NCI-H82 treated with DMSO at 0.1 percent for 48 hours (cell line): Measurements from ENCODE around the gene DMAC2.
"Not testable (repeated sequence)": the region's sequence is repeated elsewhere in the genome, so short reads cannot be mapped to it uniquely, and the experiment has no call there.

ENCODE experiments used
- DNase-seq: peaks from one replicate; lab custom pipeline; 2025; ENCODE audit not compliant: unreplicated experiment; lab: John Stamatoyannopoulos, UW

Gene DMAC2

DNA sequence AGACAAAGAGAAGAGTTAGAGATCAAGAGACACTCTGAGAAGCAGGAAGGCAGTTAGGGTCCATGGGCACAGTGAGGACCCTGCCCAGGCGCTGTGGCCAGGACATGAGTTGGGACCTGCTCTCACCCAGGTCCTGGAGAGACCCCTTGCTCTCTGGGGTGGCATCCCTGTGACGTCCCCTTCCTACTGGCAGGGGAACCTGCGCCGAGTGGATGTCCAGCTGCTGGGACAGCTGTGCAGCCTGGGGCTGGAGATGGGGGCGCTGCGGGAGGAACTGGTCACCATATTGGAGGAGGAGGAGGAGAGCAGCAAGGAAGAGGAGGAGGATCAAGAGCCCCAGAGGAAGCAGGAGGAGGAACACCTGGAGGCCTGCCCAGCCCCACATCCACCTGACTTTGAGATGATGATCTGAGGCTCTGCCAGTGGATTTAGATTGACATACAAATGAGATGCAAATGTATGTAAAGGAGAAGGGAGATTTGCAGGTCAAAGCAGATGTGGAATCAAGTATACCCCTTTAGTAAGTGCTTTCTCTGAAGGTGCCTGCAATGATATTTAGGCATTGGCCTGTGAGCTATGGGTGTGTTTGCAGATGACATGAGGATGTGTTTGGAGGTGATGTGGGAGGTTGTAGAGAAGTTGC is 4.2 kb upstream of the DMAC2 start:
- DNase-seq: no peak

DNA sequence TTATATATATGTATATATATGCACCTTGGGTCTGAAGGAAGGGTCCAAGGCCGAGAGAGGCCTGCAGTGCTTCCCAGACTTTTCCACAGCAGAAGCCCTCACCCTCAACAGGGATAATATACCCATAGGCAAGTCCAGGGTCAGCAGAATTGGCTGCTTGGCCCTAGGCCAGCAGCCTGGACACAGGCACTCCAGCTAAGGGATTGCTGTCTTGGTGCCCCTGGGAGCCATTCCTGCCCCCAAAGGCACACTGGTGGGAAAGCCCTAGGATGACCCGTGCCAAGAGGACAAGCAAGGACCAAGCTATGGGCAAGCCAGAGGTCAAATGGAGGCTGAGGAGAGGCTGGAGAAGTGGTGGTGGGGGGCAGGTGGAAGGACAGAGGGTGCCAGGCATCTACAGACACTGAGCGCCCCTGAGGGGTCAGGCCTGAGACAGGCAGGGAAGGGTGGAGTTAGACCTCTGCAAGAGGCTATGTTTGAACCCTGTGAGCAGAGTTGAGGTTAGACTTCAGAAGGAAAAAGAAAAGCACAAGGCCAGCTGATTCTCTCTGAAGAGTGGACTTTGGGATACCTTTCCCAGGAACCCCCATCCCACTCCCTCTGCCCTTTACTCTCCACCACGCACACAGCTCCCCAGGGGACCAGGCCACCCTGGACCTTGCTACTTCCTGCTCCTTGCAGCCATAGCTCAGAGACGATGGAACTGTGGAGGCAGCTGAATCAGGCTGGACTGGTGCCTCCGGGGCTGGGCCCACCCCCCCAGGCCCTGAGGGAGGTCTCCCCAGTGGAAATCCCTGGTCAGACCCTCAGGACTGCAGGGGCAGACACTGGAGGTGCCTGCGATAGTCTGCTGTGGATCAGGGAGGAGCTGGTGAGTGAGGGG is 3.0 kb upstream of the DMAC2 start, which contains the start of gene ERICH4:
ERICH4 (plus strand) TSS at position 684 of the 883 bp plus-strand sequence; CDS start at position 698, 14 bp downstream.
- no peak for DNase-seq

DNA sequence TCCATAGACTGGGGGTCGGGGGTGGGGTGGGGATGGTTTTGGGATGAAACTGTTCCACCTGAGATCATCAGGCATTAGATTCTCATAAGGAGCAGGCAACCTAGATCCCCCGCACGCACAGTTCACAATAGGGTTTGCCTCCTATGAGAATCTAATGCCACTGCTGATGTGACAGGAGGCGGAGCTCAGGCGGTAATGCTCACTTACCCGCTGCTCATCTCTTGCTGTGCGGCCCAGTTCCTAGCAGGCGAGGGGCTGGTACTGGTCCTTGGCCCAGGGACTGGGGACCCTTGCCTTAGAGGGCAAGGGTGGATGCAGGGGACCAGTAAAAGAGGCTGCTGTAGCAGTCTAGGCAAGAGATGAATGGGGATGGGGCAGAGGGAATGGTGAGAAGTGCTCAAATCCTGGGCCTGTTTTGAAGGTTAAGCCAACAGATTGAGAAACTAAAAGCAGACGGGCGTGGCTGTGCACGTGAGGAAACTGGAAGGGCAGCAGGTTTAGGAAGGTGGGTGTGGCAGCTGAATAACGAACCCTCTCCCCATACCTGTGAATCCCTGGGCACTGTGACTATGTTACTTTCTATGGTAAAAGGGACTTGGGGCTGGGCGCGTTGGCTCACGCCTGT is 1.7 kb upstream of the DMAC2 start:
- no peak for DNase-seq

- no peak for DNase-seq
These were observed 1.7 kb downstream of the DMAC2 start for GRCh38 chr19:41437944-41438574.

DNA sequence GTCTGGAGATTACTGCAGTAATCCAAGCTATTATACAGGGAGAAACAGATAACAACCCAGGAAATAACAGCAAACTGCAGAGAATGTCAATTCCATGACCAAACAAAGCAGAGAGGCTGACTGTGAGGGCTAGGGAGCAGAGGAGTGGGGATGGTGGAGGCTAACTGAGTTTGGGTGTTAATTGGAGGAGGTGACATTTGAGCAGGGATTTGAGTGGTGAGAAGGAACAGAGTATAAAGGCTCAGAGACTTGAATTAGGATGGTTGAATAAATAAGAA is 3.1 kb downstream of the DMAC2 start:
- DNase-seq: no peak

DNA sequence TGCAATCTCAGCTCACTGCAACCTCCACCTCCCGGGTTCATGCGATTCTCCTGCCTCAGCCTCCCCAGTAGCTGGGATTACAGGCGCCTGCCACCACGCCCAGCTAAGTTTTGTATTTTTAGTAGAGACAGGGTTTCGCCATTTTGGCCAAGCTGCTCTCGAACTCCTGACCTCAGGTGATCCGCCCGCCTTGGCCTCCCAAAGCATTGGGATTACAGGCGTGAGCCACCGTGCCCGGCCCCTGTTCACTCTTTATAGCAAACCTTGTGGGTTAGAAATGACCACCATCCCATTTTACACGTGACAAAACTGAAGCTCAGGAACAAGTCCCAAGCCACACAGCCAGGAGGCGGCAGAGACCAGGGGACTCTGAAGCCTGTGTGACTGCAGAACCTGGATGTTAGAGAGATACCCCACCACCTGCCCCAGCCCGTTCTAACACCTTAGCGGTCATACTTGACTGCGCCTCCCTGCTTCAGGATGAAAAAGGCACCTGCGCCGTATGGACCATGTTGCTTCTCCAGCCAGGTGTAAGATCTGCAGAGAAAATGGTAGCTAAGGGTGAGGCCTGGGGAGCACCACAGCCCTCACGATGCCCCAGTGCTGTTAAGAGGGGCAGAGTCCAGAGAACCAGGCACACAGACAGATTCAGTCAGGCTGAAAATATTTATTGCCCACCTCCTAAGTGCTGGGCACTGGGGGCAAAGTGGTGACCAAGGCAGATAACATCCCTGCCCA is 3.6 kb downstream of the DMAC2 start:
- no peak for DNase-seq

- DNase-seq: not testable (repeated sequence)
These were observed 4.3 kb downstream of the DMAC2 start for GRCh38 chr19:41435376-41435775.

DNA sequence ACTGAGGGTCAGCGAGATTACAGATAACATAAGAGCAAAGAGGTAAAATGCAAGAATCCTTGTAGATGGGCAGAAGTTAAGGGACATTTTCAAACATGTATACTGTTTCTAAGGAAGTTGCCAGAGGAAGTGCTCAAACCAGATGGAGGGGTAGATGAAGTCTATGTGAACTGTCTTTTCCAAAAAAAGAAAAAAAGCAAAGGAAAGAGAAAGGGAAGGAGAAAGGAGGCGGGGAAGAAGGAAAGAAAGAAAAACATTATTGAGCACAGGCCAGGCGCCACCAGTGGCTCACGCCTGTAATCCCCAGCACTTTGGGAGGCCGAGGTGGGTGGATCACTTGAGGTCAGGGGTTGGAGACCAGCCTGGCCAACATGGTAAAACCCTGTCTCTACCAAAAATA is 5.3 kb downstream of the DMAC2 start:
- DNase-seq: no peak

GRCh38 chr19:41433171-41433570 is 6.5 kb downstream of the DMAC2 start:
- no peak for DNase-seq

GRCh38 chr19:41431426-41432386 is 8.0 kb downstream of the DMAC2 start:
- no peak for DNase-seq

DNA sequence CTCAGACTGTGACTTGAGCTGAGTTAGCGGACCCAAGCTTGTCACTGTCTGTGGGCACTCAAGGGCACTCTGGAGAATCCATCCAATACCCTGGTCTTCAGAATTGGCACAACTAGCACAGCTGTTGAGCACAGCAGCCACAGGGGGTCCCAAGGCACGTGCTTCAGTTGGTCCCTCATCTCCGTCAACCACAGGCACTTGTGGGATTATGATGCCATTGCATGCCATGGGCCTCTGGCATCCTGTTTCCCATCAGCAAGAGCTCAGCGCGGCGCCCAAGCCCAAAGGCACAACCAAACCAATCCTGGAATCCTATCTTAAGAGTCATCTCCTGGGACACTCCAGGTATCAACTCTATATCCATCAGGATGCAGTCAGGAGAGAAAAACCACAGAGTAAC is 8.8 kb downstream of the DMAC2 start:
- no peak for DNase-seq

- no peak for DNase-seq
These were observed 11.2 kb downstream of the DMAC2 start for GRCh38 chr19:41428481-41428859.

GRCh38 chr19:41427647-41428480 is 11.8 kb downstream of the DMAC2 start:
- no peak for DNase-seq

- DNase-seq: no peak
These were observed 12.6 kb downstream of the DMAC2 start, which contains the start of gene B3GNT8 for GRCh38 chr19:41426952-41427646. B3GNT8 (minus strand) TSS chr19:41427374; CDS start chr19:41426778, 596 bp downstream.

- no peak for DNase-seq
These were observed 13.4 kb downstream of the DMAC2 start for GRCh38 chr19:41426116-41426841.

DNA sequence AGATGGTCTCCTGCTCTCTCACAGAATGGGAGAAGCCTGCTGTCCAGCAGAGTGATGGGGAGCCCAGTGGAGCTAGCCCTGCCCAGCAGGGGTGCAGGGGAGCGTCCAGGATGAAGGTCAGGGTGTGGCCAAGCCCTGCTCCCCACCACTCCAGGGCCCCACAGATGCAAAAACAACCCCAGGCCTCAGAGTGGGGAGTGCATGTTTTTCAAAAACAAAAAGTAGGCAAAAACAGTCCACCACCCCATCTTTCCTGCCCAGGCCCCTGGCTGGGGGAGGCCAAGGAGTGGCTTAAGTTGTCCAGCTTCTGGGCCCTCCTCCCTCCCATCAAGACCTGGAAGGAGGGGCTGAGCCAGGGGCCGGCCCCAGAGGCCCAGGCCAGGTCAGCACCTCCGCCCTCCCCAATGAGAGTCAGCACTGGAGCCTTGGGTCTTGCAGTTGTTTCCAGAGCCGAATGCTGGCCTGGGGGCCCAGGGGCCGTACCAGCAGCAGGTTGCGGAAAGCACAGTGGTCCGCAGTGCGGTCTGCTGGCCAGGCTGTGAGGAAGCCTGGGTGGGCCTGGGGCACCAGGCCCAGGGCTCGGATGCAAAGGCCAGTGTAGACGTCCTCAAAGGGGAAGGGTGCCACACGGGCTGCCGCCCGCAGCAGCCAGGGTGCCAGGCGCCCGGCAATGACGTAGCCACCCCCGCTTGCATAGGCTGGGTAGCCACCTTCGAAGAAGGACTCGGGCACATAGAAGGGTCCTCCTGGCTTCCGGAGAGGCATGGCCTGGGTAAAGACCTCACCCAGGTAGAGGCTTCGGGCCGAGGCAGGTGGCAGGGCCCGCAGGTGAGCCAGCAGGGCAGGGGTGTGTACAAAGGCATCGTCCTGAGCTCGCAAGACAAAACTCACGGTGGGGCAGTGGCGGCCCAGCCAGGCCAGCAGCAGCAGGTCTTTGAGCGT is 14.3 kb downstream of the DMAC2 start:
- DNase-seq: no peak
